Kidney tubule cell (primary cell): ENCODE data around the gene ITGA4.

ENCODE experiments used
- DNase-seq: peaks from one replicate; pipeline ENCODE4 v3.0.0-alpha.2; 2018; ENCODE audit warnings: low spot score

Gene ITGA4

DNA sequence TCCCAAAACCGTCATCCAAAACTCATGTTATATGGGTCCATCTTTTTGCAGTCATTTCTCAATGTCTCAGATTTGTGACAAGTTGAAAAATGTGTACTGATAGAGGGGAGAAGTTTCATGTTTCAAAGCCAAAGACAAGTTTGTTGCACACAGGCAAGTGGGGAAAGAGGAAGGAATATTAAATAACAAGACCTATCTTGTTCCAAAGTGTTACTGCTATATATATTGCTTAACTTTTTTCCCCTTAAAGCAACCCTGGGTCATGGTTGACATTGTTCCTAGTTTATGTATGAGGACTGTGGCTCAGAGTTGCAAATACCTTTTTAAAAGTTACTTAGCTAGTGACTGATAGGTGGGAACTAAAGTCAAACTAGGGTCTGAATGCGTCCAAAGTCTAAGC lies 1.7 kb downstream of the ITGA4 start:
- no peak for DNase-seq

DNA sequence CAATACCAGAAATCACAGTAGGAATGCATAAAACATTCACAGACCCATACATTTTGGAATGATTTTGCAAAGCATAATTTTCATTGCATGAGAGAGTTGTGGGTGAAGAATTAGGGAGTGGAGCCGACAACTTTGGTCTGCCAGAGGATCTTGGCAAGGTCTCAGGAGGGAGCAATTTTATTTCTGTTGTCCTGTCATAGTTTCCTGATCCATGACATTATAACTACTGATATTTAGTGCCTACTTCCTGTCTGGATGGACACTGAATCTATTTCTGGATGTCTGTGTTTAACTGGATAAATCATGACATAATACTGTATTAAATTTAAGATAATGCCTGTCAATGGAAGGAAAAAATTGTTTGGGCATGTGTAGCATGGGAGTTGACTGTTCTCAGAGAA lies 2.4 kb downstream of the ITGA4 start:
- no peak for DNase-seq

DNA sequence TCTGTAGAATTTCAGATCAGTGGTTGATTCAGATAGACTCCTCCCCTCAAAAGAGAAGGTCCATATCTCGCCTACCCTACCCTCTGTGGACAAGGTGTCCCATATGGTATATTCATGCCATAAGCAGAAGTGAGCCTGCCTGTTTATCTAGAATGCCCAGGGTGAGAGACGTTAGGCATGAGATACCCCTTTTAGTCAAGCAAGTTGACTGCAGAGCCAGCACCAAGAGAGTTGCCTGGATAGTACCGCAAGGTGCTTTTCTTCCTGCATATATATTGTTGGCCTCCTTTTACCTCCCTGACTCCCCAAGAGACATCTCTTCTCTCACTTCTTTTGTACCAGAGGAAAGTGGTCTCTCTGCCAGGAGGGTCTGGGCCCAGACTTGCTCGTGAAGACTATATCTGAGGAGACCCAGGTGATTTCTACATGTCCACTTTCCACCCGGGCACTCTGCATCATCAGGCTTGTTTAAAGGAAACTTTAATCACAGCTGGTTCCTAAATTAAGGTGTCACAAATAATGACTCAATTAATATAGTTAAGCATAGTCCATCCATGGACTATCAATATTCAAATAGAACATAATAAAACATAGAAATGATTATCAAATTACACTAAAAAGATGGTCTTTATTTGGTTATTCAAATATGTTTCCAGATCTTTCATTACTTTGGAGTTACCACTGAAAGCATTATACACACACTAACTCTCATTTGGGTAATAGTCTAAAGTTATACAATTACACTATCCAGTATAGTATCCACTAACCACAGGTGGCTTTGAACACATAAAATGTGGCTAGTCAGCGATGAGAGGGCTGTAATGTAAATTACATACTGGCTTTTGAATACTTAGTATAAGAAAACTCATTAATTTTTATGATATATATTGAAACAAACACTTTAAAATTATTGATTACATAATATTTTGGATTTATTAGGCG lies 4.1 kb downstream of the ITGA4 start:
- DNase-seq: no peak

DNA sequence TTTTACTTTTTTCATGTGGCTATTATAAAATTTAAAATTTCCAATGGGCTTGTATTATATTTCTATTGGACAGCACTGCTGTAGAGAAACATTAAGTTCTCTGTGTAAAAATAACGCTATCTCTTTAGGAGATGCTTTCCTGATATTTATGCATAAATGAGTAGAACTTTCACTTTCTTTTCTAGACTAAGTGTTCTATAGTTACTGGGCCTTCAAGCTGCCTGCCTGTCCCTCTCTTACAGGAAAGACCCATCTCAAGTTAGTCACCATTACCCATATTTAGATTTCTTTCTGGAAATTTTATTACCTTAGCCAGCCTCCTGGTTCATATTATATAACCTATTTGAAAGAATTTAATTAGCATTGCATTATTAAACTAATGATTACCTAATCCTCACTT lies 4.8 kb downstream of the ITGA4 start:
- no peak for DNase-seq

DNA sequence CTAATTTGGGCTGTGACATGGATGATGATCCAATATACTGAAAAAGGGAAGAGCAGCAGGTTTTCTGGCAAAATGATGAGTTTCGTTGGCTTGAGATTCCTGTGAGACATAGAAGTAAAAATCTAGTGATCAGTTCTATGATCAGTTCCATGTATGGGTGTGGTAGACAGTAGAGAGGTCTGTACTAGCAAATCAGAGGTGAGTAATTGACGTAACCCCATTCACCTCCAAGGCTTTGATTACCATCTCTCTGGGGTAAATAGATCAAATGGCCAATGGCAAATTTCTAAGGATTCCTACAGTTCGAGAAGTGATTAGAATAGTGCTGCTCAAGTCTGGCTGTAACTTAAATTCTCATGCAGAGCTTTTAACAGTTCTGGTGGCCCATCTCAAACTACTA lies 6.4 kb downstream of the ITGA4 start:
- DNase-seq: no peak

DNA sequence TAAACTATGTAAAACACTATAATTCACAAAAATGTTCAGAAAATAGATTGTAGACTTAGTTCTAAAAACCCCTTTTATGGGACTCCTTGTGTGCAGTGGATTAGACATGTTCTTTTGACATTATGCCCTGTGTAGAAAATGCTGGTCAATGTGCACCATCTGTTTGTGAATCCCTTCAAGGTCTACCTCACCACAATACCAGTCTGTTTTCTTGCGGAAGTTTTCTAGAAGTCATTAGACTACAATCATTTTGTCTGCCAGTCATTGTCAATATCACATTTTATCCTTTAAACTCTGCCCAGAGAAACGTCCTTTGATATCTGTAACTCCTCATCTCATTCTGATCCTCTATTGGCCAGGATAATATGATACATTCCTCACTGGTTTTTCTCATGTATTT lies 7.8 kb downstream of the ITGA4 start:
- DNase-seq: no peak

DNA sequence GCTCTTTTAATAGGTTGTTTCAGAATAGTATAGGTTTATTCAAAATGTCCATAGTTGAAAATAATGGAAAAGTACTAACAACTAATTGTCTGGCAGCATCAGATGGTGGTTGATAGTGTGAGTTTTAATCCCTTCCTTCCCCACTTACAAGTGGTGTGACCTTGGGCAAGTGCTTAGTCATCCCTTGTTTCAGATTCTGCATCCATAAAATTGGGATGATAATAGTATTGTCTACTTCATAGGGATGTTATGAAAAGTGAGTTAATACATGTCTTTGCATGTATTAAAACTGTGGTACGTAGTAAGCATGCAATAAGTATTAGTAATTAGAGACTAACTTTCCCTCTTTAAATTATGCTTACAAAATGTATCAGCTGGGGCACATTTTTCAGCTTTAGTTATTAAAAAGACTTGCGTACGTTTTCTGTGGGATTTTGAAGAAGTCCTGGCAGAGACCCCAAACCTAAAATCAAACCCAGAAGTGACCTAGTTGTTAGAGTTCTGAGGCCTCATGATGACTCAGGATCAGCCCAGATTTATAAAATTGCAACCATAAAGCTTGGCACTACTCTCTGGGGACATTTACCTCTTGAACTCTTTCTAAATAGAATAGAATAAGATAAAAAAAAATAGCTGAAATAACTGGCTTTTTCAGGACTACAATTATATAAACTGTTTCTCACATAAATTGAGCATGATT lies 8.6 kb downstream of the ITGA4 start:
- DNase-seq: no peak

DNA sequence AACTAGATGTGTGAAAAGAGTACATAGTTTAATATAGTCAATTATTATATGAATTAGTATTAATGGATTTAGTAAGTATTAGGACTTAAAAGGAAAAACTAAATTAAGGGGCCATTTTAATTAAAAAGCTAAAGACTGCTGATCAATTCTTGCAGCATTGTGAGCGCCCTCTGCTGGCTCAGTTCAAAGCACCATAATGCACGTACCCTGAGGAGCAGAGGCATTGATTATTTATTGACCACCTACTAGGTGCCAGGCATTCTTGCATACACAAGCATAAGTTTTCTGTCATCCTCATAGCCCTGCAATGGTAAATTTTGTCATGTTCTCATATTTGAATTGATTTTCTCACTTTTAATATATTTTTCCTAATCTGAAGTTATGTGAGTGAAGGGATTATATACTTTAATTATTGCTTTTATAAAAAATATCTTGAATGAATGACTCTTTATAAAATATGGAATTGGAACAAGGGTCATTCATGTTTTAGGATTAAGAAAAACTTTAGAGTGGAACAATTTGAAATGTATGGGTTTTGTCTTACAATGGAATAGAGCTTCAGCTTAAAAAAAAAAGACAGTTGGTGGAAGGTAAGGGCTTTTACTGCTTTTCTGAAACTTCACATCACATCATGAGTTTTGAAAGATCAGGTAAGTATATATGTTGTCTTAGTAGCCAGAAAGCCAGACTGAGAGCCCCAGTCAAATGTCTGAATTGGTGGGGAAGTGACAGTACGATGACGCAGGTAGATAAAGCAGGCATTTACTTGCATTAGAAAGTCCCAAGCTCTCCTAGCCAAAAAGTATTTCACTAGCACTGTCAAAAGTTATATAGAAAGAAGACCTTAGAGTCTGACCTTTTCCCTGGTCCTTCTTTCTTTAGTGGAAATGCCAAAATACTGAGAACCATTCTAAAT lies 9.7 kb downstream of the ITGA4 start:
- peak; percentile 36 for DNase-seq

DNA sequence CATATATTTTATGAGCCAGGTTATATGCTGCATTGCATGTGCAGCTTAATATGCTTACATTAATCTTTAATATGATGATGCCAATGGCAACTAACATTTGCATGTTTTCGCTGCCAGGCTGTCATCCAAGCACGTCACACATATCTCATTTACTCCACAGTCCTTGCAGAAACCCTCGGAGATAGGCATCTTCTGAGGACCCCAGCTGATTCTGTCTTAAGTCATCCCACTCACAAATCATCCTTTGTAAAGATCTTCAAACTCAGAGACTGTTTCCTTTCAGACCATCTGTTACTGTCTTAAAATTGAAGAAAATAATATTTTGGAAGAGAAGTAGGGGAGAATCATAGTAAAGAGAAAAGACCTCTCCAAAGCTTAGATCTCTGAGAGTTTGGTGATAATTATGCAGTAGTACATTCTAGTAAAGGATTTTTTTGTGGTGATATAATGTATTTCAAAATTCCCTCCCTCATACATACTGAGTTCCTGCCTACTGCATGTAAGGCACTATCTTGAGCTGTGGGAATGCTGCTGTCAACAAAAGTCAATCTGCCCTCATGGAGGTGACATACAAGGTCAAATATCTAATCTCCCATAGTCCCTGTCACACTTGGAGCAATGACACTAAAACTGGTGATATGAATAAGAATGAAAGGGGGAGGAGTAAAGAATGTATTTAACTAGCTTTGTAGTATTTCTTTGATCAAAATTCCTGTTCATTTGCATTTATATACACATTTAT lies 11.0 kb downstream of the ITGA4 start:
- no peak for DNase-seq

DNA sequence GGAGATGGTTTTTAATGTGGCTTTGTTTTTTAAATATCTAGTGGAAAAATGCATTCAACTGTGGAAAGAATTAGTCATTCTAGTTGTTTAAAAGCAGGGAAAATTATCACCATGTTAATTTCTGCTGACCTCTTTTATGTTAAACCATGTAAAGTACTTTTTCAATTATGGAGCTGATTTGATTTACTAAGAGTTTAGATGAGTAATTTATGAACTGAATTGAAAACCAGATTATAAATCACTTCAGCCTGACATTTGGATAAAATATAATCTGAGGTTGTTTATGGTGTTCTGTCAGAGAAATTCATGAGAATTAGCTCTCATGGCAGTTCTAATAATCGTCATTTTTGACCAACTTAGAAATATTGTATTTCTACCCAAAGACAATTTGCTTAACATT lies 11.6 kb downstream of the ITGA4 start:
- DNase-seq: no peak

DNA sequence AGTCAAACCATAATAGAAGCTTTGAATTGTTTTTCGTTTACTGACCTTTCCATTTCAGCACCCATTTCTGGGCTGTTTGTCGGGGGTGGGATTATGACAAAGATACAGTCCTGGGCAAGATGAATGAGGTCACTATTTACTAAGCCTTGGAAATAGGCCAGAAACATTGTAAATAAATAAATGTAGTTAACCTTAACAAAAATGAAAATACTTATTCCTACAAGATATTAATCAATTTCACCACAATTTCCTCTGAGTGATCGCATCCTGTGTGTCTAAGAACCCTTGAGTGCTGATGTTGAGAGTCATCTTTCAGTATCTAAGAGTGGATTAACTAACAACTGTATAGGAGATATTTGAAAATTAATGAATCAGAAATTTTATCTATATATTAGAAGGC lies 14.0 kb downstream of the ITGA4 start:
- DNase-seq: peak; percentile 2

DNA sequence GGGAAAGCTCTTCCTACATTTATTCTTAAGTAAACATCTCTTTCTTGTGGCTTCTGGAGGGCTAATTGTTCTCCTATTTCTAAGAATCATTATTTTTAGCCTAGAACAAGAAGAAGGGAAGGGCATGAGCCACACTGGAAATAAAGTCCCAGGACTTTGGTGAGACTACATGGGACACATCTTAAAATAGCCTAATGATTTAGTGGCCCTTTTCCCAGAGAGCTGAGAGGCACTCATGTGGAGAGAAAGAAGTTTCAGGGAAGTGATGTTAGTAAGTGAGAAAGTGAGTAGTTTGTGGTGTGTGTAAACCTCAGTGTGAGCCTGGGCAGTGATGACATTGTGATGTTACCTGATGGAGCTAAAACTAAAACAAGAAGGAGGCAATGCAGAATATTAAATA lies 14.6 kb downstream of the ITGA4 start:
- peak; percentile 54 for DNase-seq

DNA sequence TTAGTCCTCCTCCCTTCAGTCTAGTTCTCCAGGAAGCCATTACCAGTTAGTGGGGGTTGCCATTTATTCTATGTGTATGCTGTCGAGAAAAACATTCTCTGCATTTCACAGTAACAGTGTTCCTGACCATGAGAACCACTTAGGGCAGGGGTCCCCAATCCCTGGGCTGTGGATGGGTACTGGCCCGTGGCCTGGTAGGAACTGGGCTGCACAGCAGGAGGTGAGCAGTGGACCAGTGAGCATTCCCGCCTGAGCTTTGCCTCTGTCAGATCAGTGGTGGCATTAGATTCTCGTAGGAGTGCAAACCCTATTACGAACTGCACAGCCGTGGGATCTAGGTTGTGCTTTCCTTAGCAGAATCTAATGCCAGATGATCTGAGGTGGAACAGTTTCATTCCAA lies 15.8 kb downstream of the ITGA4 start:
- no peak for DNase-seq

DNA sequence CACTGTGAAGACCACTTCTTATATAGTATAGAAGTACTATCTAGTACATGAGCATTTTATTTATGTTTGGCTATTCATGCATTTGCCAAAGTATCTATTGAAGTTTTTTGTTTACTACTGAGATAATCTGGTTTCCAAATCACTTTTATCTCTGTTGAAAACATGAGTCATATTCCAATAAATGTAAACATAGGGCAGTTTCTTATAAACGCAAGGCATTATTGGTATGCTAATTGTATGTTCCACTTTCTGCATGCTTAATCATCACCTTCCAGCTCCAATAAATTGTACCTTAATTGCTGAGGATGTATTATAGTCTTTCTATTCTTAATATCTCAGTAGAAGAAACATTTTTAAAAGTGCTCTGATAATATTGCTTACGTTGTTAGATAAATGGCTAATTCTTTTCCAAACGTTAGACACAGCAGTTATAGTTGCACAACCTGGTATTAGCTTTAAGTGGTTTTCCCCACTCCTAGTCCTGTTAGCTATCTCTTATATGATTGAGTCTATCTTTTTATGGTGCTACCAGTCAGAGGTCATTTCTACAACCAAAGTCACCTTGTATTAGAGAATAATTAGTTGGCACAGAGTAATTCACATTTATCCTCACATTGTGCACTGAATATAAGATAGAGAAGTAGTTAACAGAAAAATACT lies 17.2 kb downstream of the ITGA4 start:
- DNase-seq: no peak

DNA sequence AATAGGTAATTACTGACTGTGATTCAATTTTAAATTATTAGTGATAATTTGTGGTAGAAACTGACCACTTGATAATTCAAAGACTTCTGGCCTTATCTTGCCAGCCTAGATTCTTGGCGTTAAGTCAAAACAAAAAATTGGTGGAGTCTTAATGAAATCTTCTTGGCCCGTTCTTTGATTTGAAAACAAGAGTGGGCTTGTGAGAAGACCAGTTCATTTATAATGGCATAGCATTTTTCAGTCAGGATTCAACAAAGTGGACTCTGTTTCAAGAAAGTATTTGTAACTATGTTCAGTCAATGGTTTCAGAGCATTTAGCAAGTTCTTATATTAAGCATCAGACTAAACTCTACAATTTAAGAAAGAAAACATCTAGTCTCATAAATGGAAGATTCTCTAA lies 26.0 kb downstream of the ITGA4 start:
- no peak for DNase-seq

DNA sequence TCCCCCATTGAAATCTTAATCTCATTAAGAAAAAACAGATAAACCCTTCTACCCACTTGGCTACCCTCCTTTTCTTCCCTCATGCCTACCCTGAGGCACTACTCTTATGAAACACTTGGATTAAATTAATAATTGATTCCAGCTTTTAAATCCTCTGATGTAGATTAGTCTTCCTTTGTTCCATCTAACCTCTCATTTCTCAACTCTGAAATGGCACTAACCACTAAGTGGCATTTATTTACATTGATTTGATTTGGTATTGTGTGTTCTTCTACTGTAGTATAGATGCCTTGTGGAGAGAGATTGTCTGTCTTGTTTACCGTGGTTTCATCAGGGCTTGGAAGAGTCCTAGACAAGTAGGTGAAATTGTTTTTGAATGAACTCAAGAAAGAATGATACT lies 26.7 kb downstream of the ITGA4 start:
- no peak for DNase-seq

DNA sequence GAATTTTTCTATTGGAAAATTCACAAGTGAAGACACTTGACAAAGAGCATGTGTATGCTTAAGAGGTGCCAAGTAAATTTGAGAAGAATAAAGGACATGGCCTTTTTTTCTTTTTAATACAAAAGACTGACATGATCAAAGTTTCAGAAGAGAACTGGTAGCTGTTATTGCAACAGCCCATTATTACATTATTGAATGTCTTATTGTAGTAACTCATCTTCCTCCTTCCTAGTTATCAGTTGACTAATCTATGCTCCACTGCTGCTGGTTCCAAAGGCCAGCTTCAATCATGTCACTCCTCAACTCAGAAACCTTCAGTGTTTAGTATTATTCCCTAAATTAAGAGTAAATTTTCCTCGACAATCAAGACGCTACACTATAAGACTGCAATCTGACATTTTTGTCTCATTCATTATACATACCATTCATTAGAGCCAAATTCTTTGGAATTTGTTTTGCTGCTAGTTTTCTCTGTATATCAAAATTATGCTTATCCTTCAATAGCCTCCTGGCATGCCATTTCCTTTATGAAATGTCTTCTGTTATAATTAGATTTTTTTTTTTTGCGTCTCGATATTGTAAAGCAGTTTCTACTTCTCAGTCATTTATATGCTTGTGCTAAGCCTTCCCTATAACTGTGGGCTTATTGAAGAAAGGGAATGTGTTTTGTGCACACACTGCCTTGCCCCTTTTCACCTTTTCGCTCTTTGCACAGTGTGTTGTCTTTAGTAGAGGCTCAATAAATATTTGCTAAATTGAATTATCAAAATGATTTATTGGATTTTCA lies 27.9 kb downstream of the ITGA4 start:
- no peak for DNase-seq

DNA sequence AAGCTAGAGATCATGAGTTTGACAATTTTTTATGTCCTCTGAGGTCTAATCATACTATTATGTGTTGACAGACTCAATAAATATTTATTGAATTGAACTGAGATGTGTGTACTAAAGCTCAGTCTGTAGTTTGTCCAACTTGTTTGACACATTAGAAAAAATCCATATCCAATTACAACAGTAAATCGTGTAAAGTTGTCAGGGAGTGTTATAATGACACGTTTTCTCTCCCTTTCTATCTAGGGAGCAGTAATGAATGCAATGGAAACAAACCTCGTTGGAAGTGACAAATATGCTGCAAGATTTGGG lies 28.4 kb downstream of the ITGA4 start:
- no peak for DNase-seq

DNA sequence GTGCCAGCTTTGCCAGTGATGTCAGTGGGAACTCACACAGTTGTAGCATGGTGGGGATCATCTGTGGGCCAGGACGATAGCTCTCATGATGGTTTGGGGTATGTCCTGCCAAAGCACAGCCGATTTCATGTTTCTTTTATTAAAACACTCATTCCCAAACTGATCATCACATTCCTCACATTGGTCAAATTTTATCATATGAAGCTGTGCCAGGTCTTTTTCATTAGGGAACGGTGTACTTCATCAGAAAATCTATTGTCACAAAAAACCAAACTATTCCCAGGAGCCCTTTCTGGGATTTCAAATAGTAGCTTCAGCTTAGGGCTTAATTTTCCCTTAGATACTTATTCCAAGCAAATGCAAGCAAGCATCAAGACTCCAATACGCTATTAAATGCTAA lies 42.0 kb downstream of the ITGA4 start:
- no peak for DNase-seq

DNA sequence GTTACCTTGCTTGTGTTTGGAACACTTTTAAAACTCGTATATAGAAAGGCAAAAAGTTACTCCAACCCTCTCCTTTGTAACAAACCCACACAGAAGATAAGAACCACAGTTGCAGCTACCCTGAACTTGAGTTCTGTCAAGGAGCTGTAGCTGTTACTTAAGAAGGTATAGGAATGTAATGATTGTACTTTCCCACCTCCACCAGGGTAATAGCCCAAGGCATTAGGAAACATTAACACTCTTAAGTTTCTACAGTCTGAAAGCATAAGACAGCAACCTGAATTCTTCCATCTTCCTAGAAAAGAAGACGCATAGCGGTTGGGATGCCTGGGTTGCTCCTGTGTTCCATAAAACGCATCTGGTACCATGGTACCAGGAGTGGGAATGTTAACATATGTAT lies 43.0 kb downstream of the ITGA4 start:
- no peak for DNase-seq

DNA sequence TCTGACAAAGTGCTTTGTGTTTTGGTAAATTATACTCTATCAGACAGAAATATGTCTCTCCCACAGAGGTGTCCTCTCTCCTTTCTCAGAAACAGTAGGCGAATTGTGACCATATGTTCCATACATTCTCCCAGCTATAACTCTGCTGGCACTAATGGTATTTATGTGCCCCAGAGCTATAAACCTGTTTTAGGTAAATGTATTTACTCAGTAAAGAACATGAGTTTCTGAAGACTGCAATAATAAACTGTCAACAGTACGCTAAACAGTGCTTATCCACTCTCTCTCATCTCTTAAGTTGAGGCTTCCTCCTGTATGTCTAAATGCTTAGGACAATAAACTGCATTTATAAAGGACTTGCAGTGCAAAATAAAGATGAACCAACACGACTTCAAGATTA lies 58.5 kb downstream of the ITGA4 start:
- DNase-seq: no peak
